Esophagus (tissue), 2 donors: Measurements from ENCODE around the gene GSG1. TPM values are rescaled to one million over a fixed set of nuclear protein-coding genes. Genes with fewer than 3 reads are reported as not detected.
"Not testable (repeated sequence)": the region's sequence is repeated elsewhere in the genome, so short reads cannot be mapped to it uniquely, and the experiment has no call there.

ENCODE experiments used
- H3K27ac ChIP-seq, 2 donors: one replicate each; pipeline ENCODE4 v1.5.1; 2013; ENCODE audit warnings: low read depth in 2 of 2, mild to moderate bottlenecking in 2 of 2, inconsistent platforms in 1 of 2, low read length in 1 of 2, moderate library complexity in 1 of 2
- H3K27me3 ChIP-seq, 2 donors: one replicate each; pipeline ENCODE4 v1.6.1; 2013; ENCODE audit warnings: low read length in 2 of 2, control low read depth in 1 of 2, mild to moderate bottlenecking in 1 of 2; ENCODE audit not compliant: insufficient read depth in 2 of 2, control insufficient read depth in 1 of 2
- H3K36me3 ChIP-seq, 2 donors: one replicate each; pipeline ENCODE4 v1.6.1; 2013; ENCODE audit warnings: low read length in 1 of 2; ENCODE audit not compliant: control insufficient read depth in 2 of 2, insufficient read depth in 2 of 2
- H3K4me1 ChIP-seq, 2 donors: one replicate each; pipeline ENCODE4 v1.6.1; 2013; ENCODE audit warnings: low read length in 1 of 2; ENCODE audit not compliant: control insufficient read depth in 2 of 2, insufficient read depth in 2 of 2
- H3K4me3 ChIP-seq, 2 donors: one replicate each; pipeline ENCODE4 v1.5.1; 2013; ENCODE audit warnings: low read length in 2 of 2, mild to moderate bottlenecking in 2 of 2, low read depth in 1 of 2, moderate library complexity in 1 of 2
- H3K9me3 ChIP-seq, 2 donors: one replicate each; pipeline ENCODE4 v1.6.1; 2013; ENCODE audit warnings: mild to moderate bottlenecking in 2 of 2, low read depth in 1 of 2, low read length in 1 of 2, moderate library complexity in 1 of 2; ENCODE audit not compliant: control insufficient read depth in 2 of 2, insufficient read depth in 1 of 2
- WGBS, 2 donors: extraction: QIAGEN DNeasy Blood & Tissue Kit; methylation state at CpG; one replicate each; pipeline ENCODE4 v1.1.7; 2013; 5-methylcytosine and 5-hydroxymethylcytosine counted together
- polyA plus RNA-seq, 2 donors: library from polyadenylated mRNA; stranded (reverse); fragments of 200-250 nt; gene quantifications; one replicate each; pipeline ENCODE4 v1.2.3, GENCODE V29; 2013
- donor health status: healthy with polysubstance abuse.
- donor health status: Bipolar disorder and iron deficiency.

GSG1 gene
- polyA plus RNA-seq, 2 donors: 0.04 TPM; not detected in 1

- no peaks in the 10 kb centered on the region for H3K4me1 ChIP-seq
- H3K36me3 ChIP-seq: peaks cover 0 to 11% of the 10 kb centered on the region in 2 donors
- H3K27me3 ChIP-seq: no peaks in the 10 kb centered on the region
- no peak overlapping the region for H3K4me3 ChIP-seq
- WGBS, 2 donors: 70 to 79% methylated on average over 3 of the region's 3 CpGs
- H3K9me3 ChIP-seq: no peaks in the 10 kb centered on the region
- H3K27ac ChIP-seq: no peak overlapping the region
Measured at GRCh38 chr12:13073173-13073572, 30.3 kb downstream of the GSG1 start.

DNA sequence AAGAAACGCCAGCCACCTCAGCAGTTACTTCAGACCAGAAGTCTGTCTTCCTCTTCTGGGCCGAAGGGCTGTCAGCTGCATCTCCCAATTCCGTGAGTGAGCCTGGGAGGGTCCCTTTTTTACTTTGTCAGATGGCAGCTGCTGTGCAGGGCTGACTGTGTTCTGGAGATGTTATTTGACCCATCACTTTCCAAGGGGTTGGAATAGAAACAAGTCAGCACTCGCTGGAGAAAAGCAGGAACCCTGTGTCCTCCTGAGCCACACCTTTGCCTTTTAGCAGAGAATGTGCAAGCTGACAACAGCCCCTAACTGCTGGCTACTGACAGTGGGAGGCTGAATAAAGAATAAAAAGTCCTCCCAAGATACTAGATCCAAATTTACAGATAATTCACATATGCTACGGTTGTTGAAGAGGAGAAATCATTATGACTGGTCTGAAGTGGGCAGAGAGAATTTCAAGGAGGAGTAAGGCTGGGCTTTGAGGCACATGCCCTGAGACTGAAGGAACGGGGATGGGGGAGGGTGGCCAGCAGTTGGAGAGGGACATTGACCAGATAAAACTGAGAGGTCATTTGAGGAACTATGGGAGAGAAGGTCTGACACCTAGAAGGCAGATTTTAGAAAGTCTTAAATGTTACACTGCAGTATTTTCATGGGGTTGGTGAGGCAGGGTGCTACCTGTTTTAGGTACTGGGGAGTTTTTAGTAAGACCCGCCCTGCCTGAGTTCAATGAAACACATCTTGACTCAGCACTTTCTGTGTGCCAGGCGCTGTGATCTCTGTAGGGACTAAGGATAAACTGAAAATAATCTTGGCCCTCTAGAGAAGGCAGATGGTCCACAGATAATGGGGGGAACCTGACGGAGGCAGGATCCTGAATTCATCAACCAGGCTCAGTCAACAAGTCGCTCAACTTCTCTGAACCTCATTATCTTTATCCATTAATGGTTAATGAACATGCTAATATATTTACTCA, 31.9 kb downstream of the GSG1 start:
- H3K4me3 ChIP-seq: no peak overlapping the region
- H3K27ac ChIP-seq: peak overlapping the region; percentile 41 to 62
- no peaks in the 10 kb centered on the region for H3K27me3 ChIP-seq
- 57 to 74% methylated on average over 10 of the region's 10 CpGs for WGBS, 2 donors
- peaks cover 3 to 9% of the 10 kb centered on the region in 2 donors for H3K36me3 ChIP-seq
- H3K9me3 ChIP-seq: no peaks in the 10 kb centered on the region
- no peaks in the 10 kb centered on the region for H3K4me1 ChIP-seq

DNA sequence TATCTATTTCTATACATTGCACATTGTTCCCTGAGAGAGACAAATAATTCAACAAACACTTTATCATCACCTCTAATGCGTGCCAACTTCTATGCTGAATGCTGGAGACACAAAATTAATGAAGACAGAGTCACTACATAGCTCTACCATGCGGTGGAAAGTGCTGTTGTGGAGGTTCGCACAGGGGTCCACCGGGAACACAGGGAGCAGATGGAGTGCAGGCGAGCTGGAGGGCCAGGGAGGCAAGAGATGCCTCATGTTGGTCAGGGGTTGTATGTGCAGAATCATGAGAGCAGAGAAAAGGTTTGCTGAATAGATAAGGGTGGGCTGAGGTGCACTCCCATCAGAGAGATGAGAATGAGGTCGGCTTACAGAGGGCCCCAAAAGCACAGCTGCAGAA, 34.1 kb downstream of the GSG1 start:
- H3K9me3 ChIP-seq: no peaks in the 10 kb centered on the region
- no peaks in the 10 kb centered on the region for H3K4me1 ChIP-seq
- WGBS, 2 donors: 95 to 96% methylated on average over 6 of the region's 6 CpGs
- no peak overlapping the region for H3K4me3 ChIP-seq
- H3K27ac ChIP-seq: no peak overlapping the region
- H3K36me3 ChIP-seq: peaks cover 3 to 5% of the 10 kb centered on the region in 2 donors
- H3K27me3 ChIP-seq: no peaks in the 10 kb centered on the region

- no peaks in the 10 kb centered on the region for H3K4me1 ChIP-seq
- peaks cover 3 to 5% of the 10 kb centered on the region in 2 donors for H3K36me3 ChIP-seq
- 79 to 88% methylated on average over 1 of the region's 1 CpG for WGBS, 2 donors
- H3K4me3 ChIP-seq: no peak overlapping the region
- no peak overlapping the region for H3K27ac ChIP-seq
- no peaks in the 10 kb centered on the region for H3K9me3 ChIP-seq
- H3K27me3 ChIP-seq: no peaks in the 10 kb centered on the region
Measured at GRCh38 chr12:13067322-13067721, 36.1 kb downstream of the GSG1 start.

GRCh38 chr12:13066459-13066858, 37.0 kb downstream of the GSG1 start:
- 87 to 91% methylated on average over 7 of the region's 7 CpGs for WGBS, 2 donors
- Histone ChIP-seq H3K9me3 (no peaks in the 10 kb centered on the region), H3K4me1 (no peaks in the 10 kb centered on the region), H3K4me3 (no peak overlapping the region), H3K36me3 (peaks cover 4 to 5% of the 10 kb centered on the region in 2 donors), H3K27ac (no peak overlapping the region), H3K27me3 (no peaks in the 10 kb centered on the region)

GRCh38 chr12:13066014-13066413, 37.5 kb downstream of the GSG1 start:
- Histone ChIP-seq H3K4me3 (no peak overlapping the region), H3K27ac (no peak overlapping the region), H3K4me1 (no peaks in the 10 kb centered on the region), H3K27me3 (no peaks in the 10 kb centered on the region), H3K36me3 (peaks cover 5 to 8% of the 10 kb centered on the region in 2 donors), H3K9me3 (no peaks in the 10 kb centered on the region)
- WGBS, 2 donors: 81 to 87% methylated on average over 2 of the region's 2 CpGs

DNA sequence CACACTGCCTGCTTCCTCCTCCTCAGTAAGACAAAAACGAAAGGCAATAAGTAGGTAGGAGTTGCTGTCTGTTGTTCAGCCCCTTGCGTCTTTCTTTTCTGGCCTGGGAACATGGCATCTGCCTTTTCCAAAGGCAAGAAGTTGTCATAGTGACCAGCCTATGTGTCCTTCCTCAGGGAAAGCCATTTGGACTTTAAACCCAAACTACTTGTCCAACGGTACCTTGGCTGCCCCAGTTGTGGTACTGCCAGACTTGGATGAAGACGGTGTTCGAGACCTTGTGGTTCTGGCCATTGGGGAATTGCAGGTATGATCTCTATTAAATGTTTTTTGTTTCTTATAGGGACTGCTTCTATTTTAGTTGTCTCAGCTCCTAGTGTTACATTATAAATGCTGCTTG, 40.8 kb downstream of the GSG1 start:
- Histone ChIP-seq H3K4me1 (no peaks in the 10 kb centered on the region), H3K27ac (no peak overlapping the region), H3K9me3 (no peaks in the 10 kb centered on the region), H3K4me3 (no peak overlapping the region), H3K27me3 (no peaks in the 10 kb centered on the region), H3K36me3 (peaks cover 10% of the 10 kb centered on the region in 2 donors)
- WGBS, 2 donors: 87 to 93% methylated on average over 5 of the region's 5 CpGs

- Histone ChIP-seq H3K27ac (no peak overlapping the region), H3K27me3 (no peaks in the 10 kb centered on the region), H3K4me1 (no peaks in the 10 kb centered on the region), H3K9me3 (no peaks in the 10 kb centered on the region), H3K4me3 (no peak overlapping the region), H3K36me3 (peaks cover 5 to 10% of the 10 kb centered on the region in 2 donors)
- 79 to 83% methylated on average over 5 of the region's 5 CpGs for WGBS, 2 donors
Measured at GRCh38 chr12:13061377-13061776, 42.1 kb downstream of the GSG1 start.

DNA sequence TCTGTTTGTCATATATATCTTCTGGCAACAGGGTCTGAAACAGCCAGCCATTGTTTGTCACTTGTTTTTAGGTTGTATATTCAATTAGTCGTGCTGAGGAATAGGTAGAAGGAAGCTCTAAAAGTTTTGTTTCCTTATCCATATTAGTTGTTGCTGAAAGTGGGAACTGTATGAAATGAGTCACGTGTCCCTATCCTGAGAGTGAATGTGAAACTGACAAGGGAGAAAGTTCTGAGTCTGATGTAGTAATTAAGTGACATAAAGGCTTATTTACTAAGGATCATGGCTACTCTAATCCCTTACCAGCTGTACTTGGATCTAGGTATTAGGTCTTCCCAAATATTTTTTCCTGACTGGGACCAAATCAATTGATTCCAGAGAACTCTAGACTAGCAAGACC, 42.9 kb downstream of the GSG1 start:
- peaks cover 5 to 13% of the 10 kb centered on the region in 2 donors for H3K36me3 ChIP-seq
- H3K4me1 ChIP-seq: no peaks in the 10 kb centered on the region
- 72 to 79% methylated on average over 2 of the region's 2 CpGs for WGBS, 2 donors
- H3K9me3 ChIP-seq: no peaks in the 10 kb centered on the region
- no peak overlapping the region for H3K27ac ChIP-seq
- no peaks in the 10 kb centered on the region for H3K27me3 ChIP-seq
- no peak overlapping the region for H3K4me3 ChIP-seq

DNA sequence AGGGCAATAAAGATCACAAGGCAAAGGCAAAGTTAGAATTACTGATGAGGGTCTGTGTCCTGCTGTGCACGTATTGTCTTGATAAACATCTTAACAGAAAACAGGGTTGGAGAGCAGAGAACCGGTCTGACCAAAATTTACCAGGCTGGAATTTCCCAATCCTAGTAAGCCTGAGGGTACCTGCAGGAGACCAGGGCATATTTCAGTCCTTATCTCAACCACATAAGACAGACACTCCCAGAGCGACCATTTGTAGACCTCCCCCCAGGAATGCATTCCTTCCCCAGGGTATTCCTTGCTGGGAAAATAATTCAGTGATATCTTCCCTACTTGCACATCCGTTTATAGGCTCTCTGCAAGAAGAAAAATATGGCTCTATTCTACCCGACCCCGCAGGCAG, 49.9 kb downstream of the GSG1 start:
- not testable (repeated sequence) for H3K4me1 ChIP-seq, H3K4me3 ChIP-seq, H3K27ac ChIP-seq, H3K36me3 ChIP-seq, H3K27me3 ChIP-seq, H3K9me3 ChIP-seq
- WGBS, 2 donors: 88 to 94% methylated on average over 6 of the region's 6 CpGs
